ENCODE data around the gene POTEF.
"Not testable (repeated sequence)": the region's sequence is repeated elsewhere in the genome, so short reads cannot be mapped to it uniquely, and the experiment has no call there.

Gene POTEF

DNA sequence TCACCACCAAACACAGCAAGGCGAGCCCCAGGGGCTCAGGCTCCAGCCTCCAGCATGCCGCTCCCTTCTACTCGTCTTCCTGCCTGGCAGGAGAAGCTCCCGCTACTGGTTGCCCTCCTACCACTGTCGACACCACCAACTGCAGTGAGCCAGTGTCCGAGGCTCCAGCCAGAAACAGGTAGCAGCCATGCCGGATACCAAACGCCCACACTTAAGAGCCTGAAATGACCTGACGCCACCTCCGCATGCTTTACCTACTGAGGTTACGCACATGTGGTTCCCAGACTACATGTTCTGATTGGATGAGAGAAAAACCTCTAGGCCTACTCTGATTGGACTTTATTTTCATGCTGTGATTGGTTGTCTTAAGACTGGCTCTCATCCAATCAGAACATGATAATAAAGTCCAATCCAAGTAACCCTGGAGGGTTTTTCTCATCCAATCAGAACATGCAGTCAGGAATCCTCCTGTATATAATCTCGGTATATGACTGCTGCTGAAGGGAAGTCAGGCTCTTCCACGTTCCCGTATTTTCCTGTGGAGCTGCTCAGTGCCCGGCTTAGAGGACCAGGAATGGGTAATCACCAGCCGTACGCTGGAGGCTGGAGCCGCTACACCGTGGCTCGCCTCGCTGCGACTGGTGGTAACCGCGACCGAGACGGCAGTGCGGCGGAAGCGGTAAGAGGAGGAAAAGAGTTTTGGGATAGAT is at the start of gene POTEF:
Gene POTEF (minus strand): TSS at position 103 of the 710 bp plus-strand sequence. CDS start 8,707 bp downstream, outside the sequence.
- DNase-seq, result not testable (repeated sequence)

DNA sequence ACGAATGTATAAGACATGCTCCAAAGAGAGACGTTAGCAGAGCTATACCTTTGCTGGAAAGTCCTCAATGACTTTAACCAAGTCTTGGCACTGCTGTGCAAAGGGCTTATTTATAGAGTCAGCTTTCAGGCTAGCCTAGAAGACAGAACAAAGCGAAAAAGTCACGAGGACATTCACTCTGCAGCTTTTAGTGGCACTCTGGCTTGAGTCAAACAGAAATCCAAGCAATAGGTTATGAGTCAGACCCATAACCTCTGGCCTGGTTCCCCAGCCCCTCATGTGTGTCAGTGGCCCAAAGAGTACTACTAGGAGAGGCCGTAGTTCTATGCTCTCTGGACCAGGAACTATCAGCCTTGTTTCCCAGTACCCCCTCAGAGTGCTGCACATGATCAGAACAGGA is 45.8 kb upstream of the POTEF start:
- DNase-seq, result not testable (repeated sequence)

DNA sequence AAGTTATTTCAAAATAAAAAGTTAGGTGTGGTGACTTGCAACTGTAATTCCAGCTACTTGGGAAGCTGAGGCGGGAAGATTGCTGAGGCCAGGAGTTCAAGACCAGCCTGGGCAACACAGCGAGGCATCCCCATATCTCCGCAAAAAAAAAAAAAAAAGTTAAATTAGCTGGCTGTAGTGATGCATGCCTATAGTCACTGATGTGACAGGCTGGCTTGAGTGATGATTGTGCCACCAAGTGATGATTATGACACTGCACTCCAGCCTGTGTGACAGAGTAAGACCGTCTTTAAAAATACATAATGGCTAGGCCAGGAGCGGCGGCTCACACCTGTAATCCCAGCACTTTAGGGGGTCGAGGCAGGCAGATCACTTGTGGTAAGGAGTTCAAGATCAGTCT is 40.9 kb upstream of the POTEF start:
- DNase-seq, result no peak

DNA sequence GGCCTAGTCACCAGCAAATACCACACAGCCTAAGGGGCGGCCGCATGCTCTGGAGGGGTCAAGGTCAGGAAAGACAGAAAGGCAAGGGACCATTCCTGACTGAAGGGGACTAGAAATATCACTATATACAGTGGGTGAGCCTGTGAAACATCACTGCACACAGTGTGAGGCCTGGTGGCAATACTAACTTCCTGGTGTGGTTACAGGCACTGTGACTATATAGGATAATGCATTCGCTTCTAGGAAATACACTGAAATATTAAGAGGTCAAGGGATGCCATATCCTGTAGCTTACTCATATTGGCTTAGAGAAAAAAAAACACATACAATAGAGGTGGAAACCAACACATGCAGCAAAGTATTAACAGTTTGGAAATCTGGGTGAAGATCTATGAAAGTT is 40.1 kb upstream of the POTEF start:
- DNase-seq, result not testable (repeated sequence)

DNA sequence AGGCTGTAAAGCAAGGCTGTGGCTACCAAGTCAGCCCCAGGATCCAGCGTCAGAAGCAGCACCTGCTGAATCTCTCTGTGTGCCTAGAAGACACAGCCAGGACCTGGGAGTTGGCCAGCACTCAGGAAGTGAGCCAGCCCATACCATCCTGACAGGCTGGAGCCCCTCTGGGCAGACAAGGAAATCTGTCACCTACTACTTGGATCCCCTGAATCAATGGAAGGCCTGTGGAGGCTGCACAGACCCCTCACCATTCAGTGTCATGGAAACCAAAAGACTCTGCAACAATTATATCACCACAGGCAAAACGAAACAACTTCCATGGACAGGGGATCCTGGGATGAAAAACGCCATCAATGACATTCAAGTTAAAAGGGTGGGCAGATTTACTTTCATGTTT is 37.6 kb upstream of the POTEF start:
- DNase-seq, result not testable (repeated sequence)

DNA sequence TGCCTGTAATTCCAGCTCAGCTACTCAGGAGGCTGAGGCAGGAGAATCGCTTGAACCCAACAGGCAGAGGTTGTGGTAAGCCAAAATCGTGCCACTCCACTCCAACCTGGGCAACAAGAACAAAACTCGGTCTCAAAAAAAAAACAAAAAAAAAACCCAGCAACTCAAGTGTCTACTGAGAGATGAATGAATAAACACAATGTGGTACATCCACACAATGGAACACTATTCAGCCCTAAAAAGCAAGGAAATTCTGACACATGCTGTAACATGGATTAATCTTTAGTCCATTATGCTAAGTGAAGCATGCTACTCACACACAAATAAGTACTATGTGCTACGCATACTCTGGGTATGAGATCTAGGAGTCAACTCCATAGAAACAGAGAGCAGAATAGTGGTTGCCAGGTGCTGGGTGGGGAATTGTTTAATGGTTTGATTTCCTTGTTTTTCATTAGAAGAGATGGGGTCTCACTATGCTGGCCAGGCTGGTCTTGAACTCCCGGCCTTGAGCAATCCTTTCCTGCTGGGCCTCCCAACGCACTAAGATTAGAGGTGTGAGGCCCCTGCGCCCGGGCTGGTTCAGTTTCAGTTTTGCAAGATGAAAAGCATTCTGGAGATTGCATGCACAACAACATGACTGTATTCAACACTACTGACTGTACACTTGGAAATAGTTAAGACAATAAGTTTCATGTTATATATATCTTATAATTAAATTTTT is 36.4 kb upstream of the POTEF start:
- DNase-seq, result no peak

DNA sequence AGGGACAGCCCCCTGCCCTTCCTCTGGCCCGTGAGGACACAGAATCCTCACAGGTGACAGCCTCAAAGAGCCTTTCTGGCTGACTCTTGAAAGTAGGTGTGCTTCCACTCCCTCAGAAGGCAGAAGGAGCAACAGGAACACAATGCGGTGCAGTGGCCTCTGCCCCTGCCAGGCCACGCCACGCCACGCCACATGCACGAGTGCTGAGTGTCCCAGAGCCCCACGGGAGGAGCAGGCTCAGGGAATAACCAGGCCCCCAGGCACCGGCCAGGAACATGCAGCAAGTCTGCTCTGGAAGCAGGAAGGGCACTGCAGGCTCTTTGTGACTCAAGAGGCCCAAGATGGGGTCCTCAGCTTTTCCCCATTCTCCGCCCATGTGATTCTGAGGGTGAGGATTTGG is 33.9 kb upstream of the POTEF start:
- DNase-seq, result no peak

DNA sequence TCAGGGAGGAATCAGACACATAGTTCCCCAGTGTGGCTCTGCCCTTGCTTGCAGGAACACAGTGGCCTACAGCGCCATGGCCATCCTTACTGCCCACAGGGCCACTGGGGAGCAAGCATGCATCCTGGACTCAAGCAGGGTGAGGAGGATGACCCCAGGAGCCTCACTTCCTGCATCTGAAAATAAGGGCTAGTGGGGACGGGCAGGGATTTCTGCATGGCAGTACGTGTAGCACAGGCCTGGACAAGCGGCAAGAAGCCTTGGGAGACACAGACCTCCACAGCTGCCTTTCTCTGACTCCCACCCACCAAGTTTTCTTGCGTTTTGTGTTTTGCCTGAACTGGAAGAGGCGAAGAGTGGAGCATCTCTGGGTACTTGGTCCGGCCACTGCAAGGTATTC is 33.5 kb upstream of the POTEF start:
- not testable (repeated sequence) for DNase-seq

DNA sequence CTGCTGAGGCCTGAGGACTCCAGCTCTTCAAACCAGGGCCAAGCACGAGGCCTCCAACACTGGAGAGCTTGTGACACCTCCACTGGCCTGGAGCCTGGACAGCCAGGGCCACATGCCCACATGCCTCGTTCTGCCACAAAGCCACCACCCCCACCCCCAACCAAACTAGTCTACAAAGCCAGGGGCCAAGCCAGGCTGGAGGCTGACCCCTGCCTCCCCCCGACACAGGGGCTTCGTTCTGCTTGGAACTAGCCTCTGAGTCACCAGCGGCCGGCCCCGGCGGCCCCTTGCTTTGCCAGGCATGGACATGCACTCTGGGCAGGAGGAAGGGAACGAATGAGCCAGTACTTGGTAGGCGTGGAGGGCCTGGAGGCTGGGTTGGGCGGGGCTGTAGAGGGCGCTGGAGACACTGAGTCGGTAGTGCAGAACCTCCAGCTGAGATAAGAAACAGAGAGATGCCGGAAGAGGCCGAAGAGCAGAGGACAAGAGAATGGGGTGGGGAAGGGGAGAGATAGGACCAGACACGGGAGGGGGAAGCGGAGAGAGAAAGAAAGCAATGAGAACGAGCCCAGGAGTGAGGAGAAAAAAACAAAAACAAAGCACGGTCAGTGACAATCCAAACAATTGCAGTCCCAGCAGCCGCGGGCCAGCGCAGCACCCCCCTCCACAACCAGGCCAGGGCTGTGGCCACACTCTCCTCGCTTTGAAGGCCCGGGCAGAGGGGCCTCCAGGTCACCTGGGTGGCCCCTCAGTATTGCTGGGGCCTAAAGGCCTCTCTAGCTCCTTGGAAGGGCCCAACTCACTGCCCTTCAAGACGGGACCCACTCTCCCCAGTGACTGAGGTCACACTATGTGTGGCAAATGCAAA is 32.0 kb upstream of the POTEF start:
- not testable (repeated sequence) for DNase-seq

DNA sequence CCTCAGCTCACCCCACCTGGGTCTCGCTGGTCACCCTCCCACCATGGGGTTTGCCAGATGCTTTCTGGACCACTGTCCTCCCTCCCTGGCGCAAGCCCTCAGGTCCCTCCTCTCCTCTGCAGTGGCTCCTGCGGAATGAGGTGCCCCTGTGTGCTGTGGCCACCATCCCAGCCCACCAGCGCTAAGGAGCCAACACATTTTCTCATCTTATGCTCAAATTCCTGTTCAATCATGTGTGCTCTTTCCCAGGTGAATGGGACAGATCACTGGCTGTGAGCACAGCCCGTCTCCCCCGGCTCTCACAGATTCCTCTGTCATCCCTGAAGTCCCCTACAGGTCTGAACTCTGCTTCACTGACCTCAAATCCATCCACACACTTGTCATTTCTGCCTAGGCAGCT is 31.1 kb upstream of the POTEF start:
- DNase-seq, result no peak

DNA sequence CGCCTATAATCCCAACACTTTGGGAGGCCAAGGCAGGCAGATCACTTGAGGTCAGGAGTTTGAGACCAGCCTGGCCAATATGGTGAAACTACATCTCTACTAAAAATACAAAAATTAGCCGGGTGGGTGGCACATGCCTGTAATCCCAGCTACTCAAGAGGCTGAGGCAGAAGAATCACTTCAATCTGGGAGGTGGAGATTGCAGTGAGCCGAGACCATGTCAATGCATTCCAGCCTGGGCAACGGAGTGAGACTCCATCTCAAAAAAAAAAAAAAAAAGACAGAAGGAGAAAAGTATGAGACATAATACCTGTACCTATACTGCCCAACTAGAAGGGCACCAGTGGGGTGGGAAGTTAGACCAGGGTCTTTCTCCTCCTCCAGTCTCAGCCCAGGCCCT is 30.4 kb upstream of the POTEF start:
- DNase-seq, result not testable (repeated sequence)

DNA sequence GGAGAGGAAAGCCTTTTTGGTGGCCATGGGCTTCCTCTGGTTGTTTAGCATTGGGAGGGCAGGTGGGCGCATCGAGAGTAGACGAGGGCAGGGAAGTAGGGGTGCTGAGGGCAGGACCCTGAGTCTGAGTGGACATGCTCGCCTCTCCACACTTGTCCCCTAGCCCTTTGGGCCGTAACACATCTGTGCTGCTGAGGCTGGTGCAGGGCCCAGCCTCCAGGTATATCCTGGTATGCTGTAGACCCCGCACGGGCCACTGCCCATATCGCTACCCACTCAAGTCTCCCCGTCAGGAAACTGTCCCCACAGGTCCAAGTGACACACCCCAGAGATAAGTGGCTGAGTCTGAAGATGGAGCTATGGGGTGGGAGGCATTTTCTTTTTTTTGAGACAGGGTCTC is 29.6 kb upstream of the POTEF start:
- no peak for DNase-seq

DNA sequence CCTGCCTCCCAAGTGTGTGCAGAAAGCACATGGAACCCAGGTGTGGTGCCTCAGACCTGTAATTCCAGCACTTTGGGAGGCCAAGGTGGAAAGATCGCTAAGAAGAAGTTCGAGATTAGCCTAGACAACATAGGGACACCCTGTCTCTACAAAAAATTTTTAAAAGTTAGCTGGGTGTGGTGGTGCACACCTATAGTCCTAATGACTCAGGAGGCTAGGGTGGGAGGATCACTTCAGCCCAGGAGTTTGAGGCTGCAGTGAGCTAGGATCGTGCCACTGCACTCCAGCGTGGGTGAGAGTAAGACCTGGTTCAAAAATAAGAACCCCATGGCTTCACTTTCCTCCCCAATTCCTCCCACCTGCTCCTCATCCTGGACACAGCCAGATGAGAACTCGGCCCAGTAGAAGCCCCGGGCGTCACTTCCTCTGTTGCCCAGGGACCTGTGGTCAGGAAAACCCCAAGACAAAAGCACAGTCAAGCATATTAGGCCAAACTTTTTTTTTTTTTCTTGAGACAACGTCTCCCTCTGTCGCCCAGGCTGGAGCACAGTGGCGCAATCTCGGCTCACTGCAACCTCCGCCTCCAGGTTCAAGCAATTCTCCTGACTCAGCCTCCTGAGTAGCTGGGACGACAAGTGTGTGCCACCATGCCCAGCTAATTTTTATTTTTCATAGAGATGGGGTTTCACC is 28.9 kb upstream of the POTEF start:
- not testable (repeated sequence) for DNase-seq

DNA sequence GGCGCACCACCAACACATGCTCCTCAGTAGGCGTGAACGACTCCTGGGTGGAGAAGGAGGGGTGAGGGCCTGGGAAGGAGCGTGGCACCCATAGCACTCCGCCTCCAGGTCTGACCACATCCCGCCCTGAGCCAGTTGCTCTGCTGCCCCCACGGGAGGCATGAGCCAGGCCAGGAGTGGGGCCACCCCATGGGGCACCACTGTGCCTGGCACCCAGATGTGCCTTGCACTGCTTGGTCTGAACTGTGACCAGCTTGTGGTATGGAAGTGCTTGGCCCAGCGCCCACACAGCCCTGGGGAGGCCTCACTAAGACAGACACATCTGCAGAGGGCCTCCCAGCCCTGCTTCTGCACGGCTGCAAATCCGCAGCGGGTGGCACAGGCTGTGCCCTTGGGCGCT is 28.3 kb upstream of the POTEF start:
- not testable (repeated sequence) for DNase-seq

DNA sequence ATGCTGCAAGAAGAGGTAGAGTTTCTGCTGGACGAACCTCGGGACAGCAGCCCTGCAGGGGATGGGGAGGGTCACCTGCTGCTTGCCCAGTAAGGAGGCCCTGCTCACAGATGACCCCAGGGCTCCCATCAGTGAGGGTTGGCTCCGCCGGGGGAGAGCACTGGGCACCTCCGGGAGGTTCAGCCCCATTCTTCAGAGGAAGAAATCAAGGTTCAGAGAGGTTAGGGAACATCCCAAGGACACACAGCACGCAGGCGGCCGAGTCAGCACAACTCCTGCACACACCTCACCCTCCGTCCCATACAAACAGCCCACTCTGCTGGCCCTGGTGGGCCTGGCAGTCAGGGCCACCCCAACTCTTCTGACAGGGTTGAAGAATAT is 27.6 kb upstream of the POTEF start:
- no peak for DNase-seq

DNA sequence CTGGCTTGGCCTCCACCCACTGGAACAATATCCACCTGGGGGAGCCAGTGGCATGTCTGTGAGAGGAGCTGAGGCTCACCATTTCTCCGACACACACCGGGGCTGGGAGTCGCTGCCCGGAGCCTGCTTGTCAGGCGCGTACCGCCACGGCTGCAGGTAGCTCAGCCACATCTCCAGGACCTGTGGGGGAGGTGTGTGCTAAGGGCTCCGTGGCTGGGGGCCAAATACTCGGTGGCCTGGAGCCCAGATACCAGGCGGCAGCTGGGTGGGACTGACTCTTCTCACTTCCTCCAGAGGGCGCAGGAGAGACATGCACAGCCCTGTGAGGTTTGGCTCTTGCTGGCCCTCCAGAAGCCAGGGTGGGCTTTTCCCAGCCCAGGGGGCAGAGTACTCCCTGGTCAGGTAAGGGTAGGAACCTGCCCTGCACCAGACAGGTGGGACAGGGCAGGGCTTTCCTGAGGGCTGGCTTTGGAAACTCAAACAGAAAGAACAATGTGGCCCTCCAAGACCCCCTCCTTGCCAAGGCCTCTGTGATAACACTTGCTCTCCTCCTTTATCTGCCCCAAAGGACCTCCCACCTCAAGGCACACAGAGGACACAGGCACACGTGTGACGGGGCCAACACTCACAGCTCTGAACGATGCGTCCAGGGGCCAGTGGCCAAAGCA is 27.1 kb upstream of the POTEF start:
- DNase-seq, result not testable (repeated sequence)

DNA sequence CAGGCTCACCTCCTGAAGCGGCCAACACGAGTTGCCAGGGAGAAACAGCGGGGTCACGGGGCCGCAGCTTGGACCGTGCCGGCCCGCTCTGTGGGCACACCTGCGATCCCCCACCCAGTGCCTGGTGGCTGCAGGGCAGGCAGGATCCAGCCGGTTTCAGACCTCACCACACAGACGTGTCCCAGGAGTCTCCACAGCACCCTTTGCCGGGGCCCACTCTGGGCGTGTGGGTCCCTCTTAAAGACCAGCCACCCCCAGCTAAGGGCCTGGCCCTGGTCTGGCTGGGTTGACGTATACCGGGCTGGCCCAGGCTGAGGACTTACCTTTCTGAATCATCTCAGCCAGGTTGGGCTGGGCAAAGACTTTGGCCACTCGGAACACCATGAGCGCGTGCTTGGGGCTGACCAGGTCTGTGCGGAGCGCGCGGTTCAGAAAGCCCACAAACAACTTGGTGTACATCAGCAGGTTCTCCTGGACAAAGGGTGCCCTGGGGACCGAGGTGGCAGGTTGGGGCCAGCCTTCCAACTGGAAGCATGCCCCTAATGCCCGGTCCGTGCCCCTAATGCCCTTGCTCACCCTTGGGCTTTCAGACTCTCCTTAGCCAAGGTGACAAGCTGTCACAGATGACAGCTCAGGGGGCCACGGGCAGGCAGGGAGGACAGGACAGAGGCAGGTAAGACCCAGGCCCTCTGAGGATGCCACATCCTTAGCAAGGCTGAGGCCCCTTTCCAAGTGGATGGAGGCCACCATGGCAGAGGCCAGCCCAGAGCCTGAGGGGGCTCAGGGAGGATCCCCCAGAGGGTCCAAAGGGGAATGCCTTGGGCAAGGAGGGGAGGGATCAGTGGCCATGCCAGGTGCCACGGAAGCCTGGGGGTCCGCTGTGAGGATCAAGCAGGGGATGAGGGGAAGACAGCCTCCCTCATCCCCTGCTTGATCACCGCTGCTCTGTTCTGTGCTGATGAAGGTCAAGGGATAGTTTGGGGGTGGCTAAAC is 26.0 kb upstream of the POTEF start:
- no peak for DNase-seq

DNA sequence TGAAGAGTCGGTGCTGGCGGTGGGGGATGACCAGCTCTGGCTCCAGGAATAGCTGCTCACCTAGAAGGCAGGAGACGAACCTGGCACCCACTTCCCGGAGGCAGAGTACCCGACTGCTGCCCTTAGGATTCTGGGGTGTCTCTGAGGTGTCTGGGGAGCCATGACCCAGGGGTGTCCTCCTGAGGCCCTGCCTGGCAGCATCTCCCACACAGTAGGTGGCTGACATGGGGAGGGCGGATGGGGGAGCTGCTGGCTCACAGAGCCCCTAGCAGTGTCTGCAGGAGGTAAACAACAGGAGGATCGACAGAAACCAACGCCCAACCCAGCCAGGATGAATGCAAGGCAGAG is 25.4 kb upstream of the POTEF start:
- not testable (repeated sequence) for DNase-seq

DNA sequence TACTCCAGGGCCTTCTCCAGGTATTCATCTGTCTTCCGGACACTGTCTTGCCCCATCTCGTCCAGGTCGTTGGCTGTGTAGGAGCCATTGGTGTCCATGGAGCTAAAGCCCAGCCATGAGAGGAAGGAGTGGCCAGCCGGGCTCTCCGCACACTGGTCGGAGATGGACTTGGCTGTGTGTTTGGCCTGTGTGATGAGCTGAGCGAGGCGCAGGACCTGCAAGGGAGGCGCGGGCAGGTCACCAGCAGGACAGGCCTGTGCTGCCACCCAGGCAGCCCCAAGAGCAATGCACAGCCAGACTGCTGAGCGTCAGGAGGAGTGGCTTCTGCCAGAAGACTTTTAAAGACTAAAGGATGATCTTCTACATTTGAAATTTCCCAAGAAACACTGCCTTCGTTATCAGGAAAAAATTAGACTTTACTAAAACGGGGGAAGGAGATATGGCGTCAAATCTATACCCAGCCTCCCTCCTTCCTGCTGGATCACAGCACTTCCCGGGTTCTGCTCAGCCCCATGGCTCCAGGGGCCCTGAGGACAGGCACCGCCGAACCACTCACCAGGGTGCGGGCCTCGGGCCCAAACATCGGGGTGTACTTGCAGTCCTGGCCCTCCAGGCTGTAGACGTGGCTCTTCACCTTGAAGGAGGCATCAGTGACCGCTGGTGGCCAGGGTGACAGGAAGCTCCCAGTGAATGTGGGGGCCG is 24.9 kb upstream of the POTEF start:
- DNase-seq, result not testable (repeated sequence)

DNA sequence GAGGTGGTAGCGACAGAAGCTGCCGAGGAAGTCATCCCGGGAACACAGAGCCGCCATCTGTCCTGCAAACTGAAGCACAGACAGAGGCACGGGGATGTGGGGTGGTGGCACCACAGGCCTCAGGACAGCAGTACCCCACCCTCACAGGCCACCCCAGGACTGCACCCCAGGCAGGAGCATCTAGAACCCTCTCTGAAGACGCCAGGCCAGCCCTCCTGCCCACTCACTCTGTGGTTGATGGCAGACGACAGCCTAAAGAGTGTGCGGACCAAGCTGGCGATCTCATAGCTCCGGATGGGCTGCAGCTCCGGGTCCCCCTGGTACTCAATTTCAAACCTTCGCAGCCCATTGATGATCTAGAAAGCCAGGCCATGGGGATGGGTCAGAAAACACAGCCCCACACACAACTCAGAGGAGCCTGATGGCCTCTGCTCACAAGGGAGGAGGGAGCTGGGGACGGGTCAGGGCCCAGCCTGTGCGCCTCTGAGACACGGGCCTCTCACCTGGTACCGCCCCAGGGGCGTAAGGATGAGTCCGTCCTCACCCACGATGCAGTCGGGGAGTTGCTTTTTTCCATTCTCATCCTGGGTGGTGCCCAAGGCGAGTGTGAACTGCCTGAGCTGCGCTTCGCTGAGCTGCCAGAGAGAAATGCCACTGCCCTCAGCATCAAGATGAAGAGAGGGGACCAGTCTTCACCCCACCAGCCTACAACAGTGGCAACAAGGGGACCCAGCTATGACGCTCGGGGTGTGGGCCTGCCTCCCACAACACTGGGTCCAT is 24.0 kb upstream of the POTEF start:
- DNase-seq, result no peak
